Measurements from ENCODE around the gene DIDO1. TPM values are rescaled to one million over a fixed set of nuclear protein-coding genes. Genes with fewer than 3 reads are reported as not detected.

The DIDO1 gene
- total RNA-seq, 2 experiments from 2014 or later: 65.1 to 70.6 TPM

GRCh38 chr20:62965363-62965771 lies 39.1 kb upstream of the DIDO1 start:
- TF ChIP-seq CTCF (conservative IDR thresholded peaks at IDR 0.05; ENCODE audit: low read length) (no peak), EZH2phosphoT487 (IDR thresholded peaks at IDR 0.05; ENCODE audit: borderline replicate concordance, low read depth, low read length) (no peak)
- H3K27ac ChIP-seq (ENCODE audit: low read depth, low read length, poor library complexity, severe bottlenecking): no peak overlapping the region
- no peaks in the 10 kb centered on the region for H4K20me1 ChIP-seq (ENCODE audit: insufficient read depth, low read length)
- POLR2A ChIA-PET: interaction anchor here (0.9 kb wide), 1 partner anchor 11 kb away, joined by 3 read pairs; no protein-coding TSS in a partner anchor
- H2AFZ ChIP-seq (ENCODE audit: low read length): no peak overlapping the region
- no peak for DNase-seq (ENCODE audit: low spot score)
- H3K9me2 ChIP-seq (ENCODE audit: insufficient read depth, low read length): no peaks in the 10 kb centered on the region
- no peak overlapping the region for H3K4me2 ChIP-seq (ENCODE audit: low read length)
- H3K4me1 ChIP-seq (ENCODE audit: insufficient read depth, low read length, poor library complexity, severe bottlenecking): no peaks in the 10 kb centered on the region
- intact Hi-C loops (cut with micrococcal nuclease; ENCODE audit: unreplicated experiment): no loop called here
- no TSS peak for BruUV-seq (replicated peaks)
- H3K36me3 ChIP-seq (ENCODE audit: insufficient read depth, low read length): no peaks in the 10 kb centered on the region
- CTCF ChIA-PET (ENCODE audit: unreplicated experiment): no interaction called here
- no peaks in the 10 kb centered on the region for H3K9me3 ChIP-seq (ENCODE audit: low read length)
- H3K4me3 ChIP-seq (ENCODE audit: low read depth, low read length, poor library complexity, severe bottlenecking): no peak overlapping the region
- no peaks in the 10 kb centered on the region for H3K79me2 ChIP-seq (ENCODE audit: insufficient read depth, low read depth, low read length)

- Histone ChIP-seq H3K4me1 (ENCODE audit: insufficient read depth, low read length, poor library complexity, severe bottlenecking) (no peaks in the 10 kb centered on the region), H2AFZ (ENCODE audit: low read length) (no peak overlapping the region), H3K36me3 (ENCODE audit: insufficient read depth, low read length) (no peaks in the 10 kb centered on the region), H3K4me2 (ENCODE audit: low read length) (no peak overlapping the region), H4K20me1 (ENCODE audit: insufficient read depth, low read length) (no peaks in the 10 kb centered on the region), H3K9me3 (ENCODE audit: low read length) (no peaks in the 10 kb centered on the region), H3K9me2 (ENCODE audit: insufficient read depth, low read length) (no peaks in the 10 kb centered on the region), H3K4me3 (ENCODE audit: low read depth, low read length, poor library complexity, severe bottlenecking) (no peak overlapping the region), H3K79me2 (ENCODE audit: insufficient read depth, low read depth, low read length) (no peaks in the 10 kb centered on the region), H3K27ac (ENCODE audit: low read depth, low read length, poor library complexity, severe bottlenecking) (no peak overlapping the region)
- intact Hi-C loops (cut with micrococcal nuclease; ENCODE audit: unreplicated experiment): no loop called here
- ChIA-PET CTCF (ENCODE audit: unreplicated experiment) (no interaction called here), POLR2A (no interaction called here)
- TF ChIP-seq CTCF (conservative IDR thresholded peaks at IDR 0.05; ENCODE audit: low read length) (no peak), EZH2phosphoT487 (IDR thresholded peaks at IDR 0.05; ENCODE audit: borderline replicate concordance, low read depth, low read length) (no peak)
- DNase-seq (ENCODE audit: low spot score): no peak
- no TSS peak for BruUV-seq (replicated peaks)
Observed at GRCh38 chr20:62964700-62965099, 38.4 kb upstream of the DIDO1 start.

GRCh38 chr20:62963614-62964397 lies 37.5 kb upstream of the DIDO1 start:
- H3K4me2 ChIP-seq (ENCODE audit: low read length): no peak overlapping the region
- H2AFZ ChIP-seq (ENCODE audit: low read length): no peak overlapping the region
- H3K36me3 ChIP-seq (ENCODE audit: insufficient read depth, low read length): no peaks in the 10 kb centered on the region
- CTCF ChIA-PET (ENCODE audit: unreplicated experiment): no interaction called here
- no peak for TF ChIP-seq CTCF (conservative IDR thresholded peaks at IDR 0.05; ENCODE audit: low read length)
- no peak for TF ChIP-seq EZH2phosphoT487 (IDR thresholded peaks at IDR 0.05; ENCODE audit: borderline replicate concordance, low read depth, low read length)
- H3K27ac ChIP-seq (ENCODE audit: low read depth, low read length, poor library complexity, severe bottlenecking): no peak overlapping the region
- no peaks in the 10 kb centered on the region for H3K4me1 ChIP-seq (ENCODE audit: insufficient read depth, low read length, poor library complexity, severe bottlenecking)
- H3K9me3 ChIP-seq (ENCODE audit: low read length): no peaks in the 10 kb centered on the region
- DNase-seq (ENCODE audit: low spot score): no peak
- no peaks in the 10 kb centered on the region for H3K9me2 ChIP-seq (ENCODE audit: insufficient read depth, low read length)
- H3K4me3 ChIP-seq (ENCODE audit: low read depth, low read length, poor library complexity, severe bottlenecking): no peak overlapping the region
- POLR2A ChIA-PET: no interaction called here
- BruUV-seq (replicated peaks): no TSS peak
- no peaks in the 10 kb centered on the region for H4K20me1 ChIP-seq (ENCODE audit: insufficient read depth, low read length)
- intact Hi-C loops (cut with micrococcal nuclease; ENCODE audit: unreplicated experiment): no loop called here
- no peaks in the 10 kb centered on the region for H3K79me2 ChIP-seq (ENCODE audit: insufficient read depth, low read depth, low read length)
